Thyroid gland (tissue), 4 donors: ENCODE results near the gene COL3A1. TPM values are rescaled to one million over a fixed set of nuclear protein-coding genes. Genes with fewer than 3 reads are reported as not detected.

Source experiments
- DNase-seq, 2 donors: peaks; one replicate each; pipeline ENCODE4 v3.0.0-alpha.2; 2019
- H3K27ac ChIP-seq, 3 donors: fragments of 200-600 bp; sonication (generic); 1 replicate in 2 of 3; 2 replicates in 1 of 3; pipeline ENCODE4 v1.5.1; 2016 to 2019; ENCODE audit warnings: mild to moderate bottlenecking in 1 of 3, moderate library complexity in 1 of 3
- H3K27me3 ChIP-seq: fragments of 200-600 bp; sonication (generic); one replicate; pipeline ENCODE4 v1.5.1; 2019
- H3K36me3 ChIP-seq, 2 donors: fragments of 200-600 bp; sonication (generic); one replicate each; pipeline ENCODE4 v1.5.1; 2016 to 2019
- H3K4me1 ChIP-seq, 2 donors: fragments of 200-600 bp; sonication (generic); one replicate each; pipeline ENCODE4 v1.5.1; 2017 to 2019
- H3K4me3 ChIP-seq, 3 donors: fragments of 200-600 bp; sonication (generic); replicated peaks in 1 of 3; 1 replicate in 2 of 3; 2 replicates in 1 of 3; pipeline ENCODE4 v1.5.1; 2016; ENCODE audit warnings: mild to moderate bottlenecking in 1 of 3
- H3K9me3 ChIP-seq: fragments of 200-600 bp; sonication (generic); one replicate; pipeline ENCODE4 v1.5.1; 2017
- POLR2A ChIP-seq, 2 donors: fragments of 450-650 bp; IDR thresholded peaks; one replicate each; pipeline ENCODE4 v1.6.1; 2017; ENCODE audit warnings: antibody characterized with exemption in 2 of 2, mild to moderate bottlenecking in 2 of 2, moderate library complexity in 1 of 2
- WGBS, 2 donors: methylation state at CpG; one replicate each; pipeline ENCODE4 v1.1.5; 2017; 5-methylcytosine and 5-hydroxymethylcytosine counted together
- intact Hi-C: fragments of 100-400 bp; cut with DNase I; formaldehyde crosslinking; loops from one replicate; pipeline ENCODE4 v1.15.1; 2023
- total RNA-seq, 4 donors: library from RNA; depleted of rRNA; stranded (reverse); fragments of >200 nt; gene quantifications; one replicate each; pipeline ENCODE4 v1.2.3, GENCODE V29; 2016
- TF ChIP-seq, protein P1 (sequence below), 6 experiments: fragments of 200-600 bp in 3 of 6; fragments of 450-650 bp in 3 of 6; sonication (generic) in 3 of 6; IDR thresholded peaks; one replicate each; pipeline ENCODE4 v1.5.1; 2016 to 2019; ENCODE audit warnings: antibody characterized with exemption in 6 of 6, mild to moderate bottlenecking in 2 of 6, inconsistent platforms in 1 of 6, moderate library complexity in 1 of 6

The COL3A1 gene
- total RNA-seq, 4 donors from 2014 or later = 36.4 to 151 (median 62.3) TPM

DNA sequence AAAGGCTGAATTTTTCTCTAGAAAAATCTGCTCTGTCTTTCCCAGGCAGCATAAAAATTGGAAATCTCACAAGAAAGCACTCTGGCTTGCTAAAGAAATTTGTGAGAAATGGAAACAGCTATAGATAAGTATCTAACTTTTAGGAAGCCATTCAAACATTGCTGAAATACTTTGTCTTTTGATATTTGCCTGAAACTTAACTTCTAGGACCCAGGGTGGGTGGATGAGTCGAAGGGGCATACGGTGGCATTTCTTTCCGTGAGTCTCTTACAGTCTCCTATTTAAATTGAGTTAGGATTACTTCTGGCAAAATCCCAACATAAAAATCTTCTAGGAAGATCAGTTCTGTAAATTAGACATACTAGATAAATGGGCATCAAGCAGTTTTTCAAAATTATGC, 532 bp upstream of the COL3A1 start:
- WGBS, 2 donors = 67 to 69% methylated on average over 3 of the region's 3 CpGs
- no peak for TF ChIP-seq POLR2A (IDR thresholded peaks at IDR 0.05)
- TF ChIP-seq, protein P1, sequence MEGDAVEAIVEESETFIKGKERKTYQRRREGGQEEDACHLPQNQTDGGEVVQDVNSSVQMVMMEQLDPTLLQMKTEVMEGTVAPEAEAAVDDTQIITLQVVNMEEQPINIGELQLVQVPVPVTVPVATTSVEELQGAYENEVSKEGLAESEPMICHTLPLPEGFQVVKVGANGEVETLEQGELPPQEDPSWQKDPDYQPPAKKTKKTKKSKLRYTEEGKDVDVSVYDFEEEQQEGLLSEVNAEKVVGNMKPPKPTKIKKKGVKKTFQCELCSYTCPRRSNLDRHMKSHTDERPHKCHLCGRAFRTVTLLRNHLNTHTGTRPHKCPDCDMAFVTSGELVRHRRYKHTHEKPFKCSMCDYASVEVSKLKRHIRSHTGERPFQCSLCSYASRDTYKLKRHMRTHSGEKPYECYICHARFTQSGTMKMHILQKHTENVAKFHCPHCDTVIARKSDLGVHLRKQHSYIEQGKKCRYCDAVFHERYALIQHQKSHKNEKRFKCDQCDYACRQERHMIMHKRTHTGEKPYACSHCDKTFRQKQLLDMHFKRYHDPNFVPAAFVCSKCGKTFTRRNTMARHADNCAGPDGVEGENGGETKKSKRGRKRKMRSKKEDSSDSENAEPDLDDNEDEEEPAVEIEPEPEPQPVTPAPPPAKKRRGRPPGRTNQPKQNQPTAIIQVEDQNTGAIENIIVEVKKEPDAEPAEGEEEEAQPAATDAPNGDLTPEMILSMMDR (IDR thresholded peaks at IDR 0.05) = no peak
- DNase-seq = no peak
- Histone ChIP-seq H3K4me1 (peaks cover 3 to 5% of the 10 kb centered on the region in 2 donors), H3K36me3 (no peaks in the 10 kb centered on the region), H3K4me3 (no peak overlapping the region), H3K9me3 (no peaks in the 10 kb centered on the region), H3K27ac (no peak overlapping the region), H3K27me3 (no peaks in the 10 kb centered on the region)
- intact Hi-C loops = no loop called here

DNA sequence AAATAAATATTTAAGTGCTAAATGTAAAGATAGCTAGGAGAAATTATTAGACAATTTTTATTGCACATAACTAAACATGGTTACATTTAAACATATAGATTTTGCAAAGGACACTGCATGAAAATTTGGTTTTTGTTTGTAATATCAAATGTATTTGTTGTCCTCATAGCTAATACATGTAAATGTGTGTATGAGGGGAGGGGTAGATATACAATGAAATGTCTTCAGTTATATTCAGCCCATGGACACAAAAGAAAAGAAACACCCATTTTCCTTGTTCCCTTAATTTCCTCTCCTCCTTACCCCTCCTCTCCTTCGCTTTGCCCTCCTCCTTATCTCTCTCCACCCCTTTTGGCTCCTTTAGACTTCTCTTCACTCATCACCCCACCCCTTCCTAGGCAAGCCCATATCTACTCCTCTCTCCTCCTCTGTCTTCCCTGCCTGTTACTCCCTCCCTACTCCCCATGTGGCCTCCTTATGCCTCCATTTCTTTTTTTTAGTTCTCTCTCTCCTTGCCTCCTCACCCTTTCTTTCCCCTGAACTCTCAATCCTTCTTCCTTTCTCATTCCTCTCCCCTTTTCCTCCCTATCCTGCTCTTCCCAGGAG, 1.4 kb downstream of the COL3A1 start:
- Histone ChIP-seq H3K27ac (peak overlapping the region; percentile 43 to 87 (median 72)), H3K9me3 (no peaks in the 10 kb centered on the region), H3K4me3 (peak overlapping the region in 2 of 3 donors; percentile 4), H3K36me3 (no peaks in the 10 kb centered on the region), H3K27me3 (no peaks in the 10 kb centered on the region), H3K4me1 (peaks cover 3 to 5% of the 10 kb centered on the region in 2 donors)
- TF ChIP-seq, protein P1 (IDR thresholded peaks at IDR 0.05) = no peak
- peak in 1 of 2 donors; percentile 34 for TF ChIP-seq POLR2A (IDR thresholded peaks at IDR 0.05)
- 69 to 78% methylated on average over 1 of the region's 1 CpG for WGBS, 2 donors
- intact Hi-C loops = no loop called here
- DNase-seq = no peak

DNA sequence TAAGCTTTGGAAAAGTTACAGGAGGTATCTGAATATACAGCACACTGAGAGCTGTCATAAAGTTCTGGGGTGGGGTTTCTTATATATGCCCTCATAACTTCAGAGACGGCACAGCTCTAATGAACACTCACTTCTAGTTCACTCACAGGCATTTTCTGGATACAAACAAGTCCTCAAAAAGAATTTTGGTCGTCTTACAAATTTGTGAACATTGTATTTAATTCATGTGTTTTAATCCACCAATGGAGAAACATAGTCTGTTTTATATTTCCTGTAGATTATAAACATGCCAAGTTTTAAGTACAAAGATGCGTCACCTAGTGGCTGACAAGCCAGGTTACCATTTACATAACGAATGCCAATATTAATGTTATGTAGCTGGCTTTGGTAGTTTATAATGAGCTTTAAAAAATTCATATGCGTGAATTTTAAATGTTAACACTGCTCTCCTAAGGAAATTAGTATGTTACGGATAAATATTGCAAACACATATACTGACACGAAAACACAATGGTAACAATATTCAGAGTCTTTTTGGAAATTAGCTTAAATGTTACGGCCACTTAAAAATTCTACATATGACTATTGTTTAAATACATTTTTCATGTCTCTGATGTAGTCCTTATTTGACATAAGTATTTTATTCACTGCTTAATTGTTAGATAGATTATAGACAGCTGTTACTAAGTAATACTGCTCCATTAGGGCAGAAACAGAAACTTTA, 2.5 kb downstream of the COL3A1 start:
- H3K27ac ChIP-seq = peak overlapping the region; percentile 27 to 87 (median 72)
- intact Hi-C loops = no loop called here

DNA sequence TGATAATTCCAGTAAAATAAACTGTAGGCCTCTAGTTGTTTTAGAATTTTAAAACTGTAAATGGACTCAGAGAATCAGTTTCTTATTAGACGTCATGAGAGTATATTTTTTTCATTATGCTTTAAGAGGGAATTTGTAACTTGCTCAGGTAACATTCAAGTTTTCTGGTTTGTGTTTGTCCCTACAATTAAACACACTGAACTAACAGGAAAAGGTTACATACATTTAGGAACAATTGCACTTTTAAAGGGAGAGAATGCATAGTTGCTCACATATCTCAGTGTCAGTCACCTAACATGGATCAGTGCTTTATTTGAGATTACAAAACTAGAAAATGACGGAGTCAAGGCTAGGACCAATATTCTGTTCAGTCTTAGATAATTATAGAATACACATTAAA, 3.1 kb downstream of the COL3A1 start:
- Histone ChIP-seq H3K9me3 (no peaks in the 10 kb centered on the region), H3K36me3 (no peaks in the 10 kb centered on the region), H3K27me3 (no peaks in the 10 kb centered on the region), H3K4me1 (peaks cover 3 to 5% of the 10 kb centered on the region in 2 donors), H3K4me3 (no peak overlapping the region), H3K27ac (peak overlapping the region; percentile 56 to 87 (median 72))
- TF ChIP-seq POLR2A (IDR thresholded peaks at IDR 0.05) = no peak
- TF ChIP-seq, protein P1 (IDR thresholded peaks at IDR 0.05) = no peak
- no peak for DNase-seq
- intact Hi-C loops = no loop called here
- 76 to 81% methylated on average over 2 of the region's 2 CpGs for WGBS, 2 donors

More for the DNA sequence above, 2.5 kb downstream of the COL3A1 start:
- peaks cover 3 to 5% of the 10 kb centered on the region in 2 donors for H3K4me1 ChIP-seq
- no peaks in the 10 kb centered on the region for H3K9me3 ChIP-seq
- H3K27me3 ChIP-seq = no peaks in the 10 kb centered on the region
- 77 to 82% methylated on average over 8 of the region's 8 CpGs for WGBS, 2 donors
- TF ChIP-seq POLR2A (IDR thresholded peaks at IDR 0.05) = no peak
- TF ChIP-seq, protein P1 (IDR thresholded peaks at IDR 0.05) = peak in 3 of 6 experiments; percentile 13 to 23 (median 21)
- H3K4me3 ChIP-seq = peak overlapping the region in 1 of 3 donors; percentile 4
- no peak for DNase-seq
- no peaks in the 10 kb centered on the region for H3K36me3 ChIP-seq
